CD4-positive, alpha-beta memory T cell (primary cell): ENCODE measurements around the gene NXPE3. TPM values are rescaled to one million over a fixed set of nuclear protein-coding genes. Genes with fewer than 3 reads are reported as not detected.

Experiments
- CTCF ChIA-PET: fragments of 350-600 bp; sonication (Branson Sonifier 250); formaldehyde crosslinking; loops from one replicate; lab custom pipeline; 2021; ENCODE audit warnings: inconsistent platforms; ENCODE audit not compliant: partially characterized antibody; lab: Charles Lee
- POLR2A ChIA-PET: fragments of 350-600 bp; sonication (Branson Sonifier 250); formaldehyde crosslinking; loops from one replicate; lab custom pipeline; 2021; ENCODE audit not compliant: partially characterized antibody; lab: Charles Lee
- DNase-seq, 5 donors: peaks; one replicate each; pipeline versions ENCODE4 v3.0.0 to v3.0.0-alpha.2; 2020 to 2022; ENCODE audit warnings: mixed read lengths in 1 of 5
- H3K27ac ChIP-seq: one replicate; pipeline ENCODE4 v1.7.0; 2013; ENCODE audit warnings: low read depth, low read length
- H3K27me3 ChIP-seq: 2 replicates; pipeline ENCODE4 v1.7.0; 2013; ENCODE audit warnings: mild to moderate bottlenecking, low read length, moderate library complexity; ENCODE audit not compliant: insufficient read depth
- H3K36me3 ChIP-seq: 2 replicates; pipeline ENCODE4 v1.7.0; 2013; ENCODE audit warnings: mild to moderate bottlenecking, low read length, moderate library complexity; ENCODE audit not compliant: insufficient read depth
- H3K4me1 ChIP-seq: 2 replicates; pipeline ENCODE4 v1.7.0; 2013; ENCODE audit warnings: mild to moderate bottlenecking, low read length, moderate library complexity; ENCODE audit not compliant: insufficient read depth
- H3K4me3 ChIP-seq, 2 donors: one replicate each; pipeline ENCODE4 v1.7.0; 2013; ENCODE audit warnings: low read length in 2 of 2, mild to moderate bottlenecking in 1 of 2
- H3K9me3 ChIP-seq, 2 donors: one replicate each; pipeline ENCODE4 v1.7.0; 2013; ENCODE audit warnings: low read length in 2 of 2, control low read depth in 1 of 2; ENCODE audit not compliant: control insufficient read depth in 1 of 2
- H3K27ac Mint-ChIP-seq, 7 donors: one replicate each; pipeline ENCODE4 v1.8.0; 2020 to 2021; ENCODE audit warnings: mixed read lengths in 7 of 7, mild to moderate bottlenecking in 6 of 7, inconsistent platforms in 3 of 7, moderate library complexity in 3 of 7
- H3K27me3 Mint-ChIP-seq, 2 donors: one replicate each; pipeline ENCODE4 v1.8.0; 2020 to 2021; ENCODE audit warnings: mixed read lengths in 2 of 2
- H3K36me3 Mint-ChIP-seq, 2 donors: one replicate each; pipeline ENCODE4 v1.8.0; 2020 to 2021; ENCODE audit warnings: mixed read lengths in 2 of 2, inconsistent platforms in 1 of 2, mild to moderate bottlenecking in 1 of 2
- H3K4me1 Mint-ChIP-seq, 4 donors: one replicate each; pipeline ENCODE4 v1.8.0; 2020 to 2021; ENCODE audit warnings: mixed read lengths in 4 of 4, mild to moderate bottlenecking in 1 of 4
- H3K4me3 Mint-ChIP-seq, 8 donors: one replicate each; pipeline ENCODE4 v1.8.0; 2020 to 2021; ENCODE audit warnings: mixed read lengths in 8 of 8, mild to moderate bottlenecking in 7 of 8, moderate library complexity in 6 of 8, inconsistent platforms in 3 of 8
- H3K9me3 Mint-ChIP-seq, 8 donors: one replicate each; pipeline ENCODE4 v1.8.0; 2020 to 2021; ENCODE audit warnings: mixed read lengths in 8 of 8, mild to moderate bottlenecking in 5 of 8, inconsistent platforms in 3 of 8, moderate library complexity in 1 of 8
- intact Hi-C: fragments of 100-400 bp; cut with micrococcal nuclease; formaldehyde crosslinking; loops from one replicate; pipeline ENCODE4 v1.15.1; 2023
- polyA plus RNA-seq, 2 donors: library from polyadenylated mRNA; unstranded; fragments of 300-500 nt; fragmentation: Illumina TruSeq; gene quantifications; one replicate each; pipeline ENCODE4 v1.2.3, GENCODE V29; 2021
- total RNA-seq, 2 experiments: library from RNA; stranded (reverse); gene quantifications; one replicate each; pipeline ENCODE4 v1.2.3, GENCODE V29; 2021

The NXPE3 gene
- total and polyA plus RNA-seq, 4 experiments from 2014 or later, result 35.7 to 50.0 (median 36.7) TPM

DNA sequence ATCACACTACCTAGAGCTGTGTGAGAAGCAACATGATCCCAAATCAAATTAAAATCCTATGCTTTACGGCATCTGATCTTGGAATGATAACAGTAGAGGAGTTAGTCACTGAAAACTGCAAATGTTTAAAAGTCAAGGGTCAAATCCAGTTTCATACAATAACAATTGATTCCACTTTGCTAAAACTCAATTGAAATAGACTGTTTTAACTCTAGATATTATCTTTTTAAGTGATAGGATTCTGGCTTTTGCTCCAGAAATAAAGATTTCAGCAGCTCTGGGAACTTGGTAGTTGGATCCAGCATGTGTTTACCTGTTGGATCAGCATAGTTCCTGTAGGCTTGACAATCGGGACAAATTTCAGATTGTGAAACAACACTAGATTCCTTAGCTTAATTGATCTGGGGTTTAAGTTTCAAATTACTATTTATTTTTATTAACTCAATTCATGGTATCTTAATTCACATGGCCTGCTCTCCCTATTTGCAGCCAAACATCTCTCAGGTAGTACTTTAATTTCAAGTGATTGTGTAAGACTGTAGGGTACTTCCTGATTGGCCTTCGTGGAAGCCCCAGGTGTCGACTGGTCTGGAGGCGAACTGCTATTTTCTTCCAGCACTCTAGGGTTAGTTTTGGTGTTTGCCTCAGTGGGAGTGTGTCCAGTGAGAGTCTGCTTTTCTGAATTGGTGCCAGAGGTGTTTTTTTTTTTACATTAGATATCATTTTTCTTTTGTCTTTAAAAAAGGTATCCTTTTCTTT is 86.9 kb downstream of the NXPE3 start:
- Mint-ChIP-seq H3K27me3 (no peaks in the 10 kb centered on the region), H3K27ac (peak overlapping the region in 1 of 7 donors; percentile 44)

GRCh38 chr3:101867511-101867910 is 88.5 kb downstream of the NXPE3 start:
- Histone ChIP-seq H3K4me3 (no peak overlapping the region), H3K27ac (no peak overlapping the region), H3K27me3 (no peaks in the 10 kb centered on the region), H3K9me3 (no peaks in the 10 kb centered on the region), H3K4me1 (no peaks in the 10 kb centered on the region), H3K36me3 (no peaks in the 10 kb centered on the region)
- H3K27ac Mint-ChIP-seq, result peak overlapping the region in 1 of 7 donors; percentile 15
- H3K4me3 Mint-ChIP-seq, result no peak overlapping the region
- no peaks in the 10 kb centered on the region for H3K27me3 Mint-ChIP-seq
- H3K36me3 Mint-ChIP-seq, result peaks cover 0 to 2% of the 10 kb centered on the region in 2 donors
- intact Hi-C loops, result no loop called here
- H3K9me3 Mint-ChIP-seq, result no peaks in the 10 kb centered on the region
- POLR2A ChIA-PET, result no interaction called here
- no peak for DNase-seq
- H3K4me1 Mint-ChIP-seq, result peaks cover 0 to 3% (median 0%) of the 10 kb centered on the region in 4 donors
- CTCF ChIA-PET, result no interaction called here

More for the DNA sequence above, 86.9 kb downstream of the NXPE3 start:
- Mint-ChIP-seq H3K36me3 (peaks cover 8 to 11% of the 10 kb centered on the region in 2 donors), H3K9me3 (no peaks in the 10 kb centered on the region), H3K4me1 (peaks cover 0 to 5% (median 0%) of the 10 kb centered on the region in 4 donors), H3K4me3 (peak overlapping the region in 1 of 8 donors; percentile 40)
- Histone ChIP-seq H3K36me3 (peaks cover 2% of the 10 kb centered on the region), H3K27ac (no peak overlapping the region), H3K4me3 (no peak overlapping the region), H3K9me3 (no peaks in the 10 kb centered on the region), H3K4me1 (no peaks in the 10 kb centered on the region), H3K27me3 (no peaks in the 10 kb centered on the region)
- intact Hi-C loops, result no loop called here
- POLR2A ChIA-PET, result interaction anchor here (1.2 kb wide), 1 partner anchor 16 kb away, joined by 5 read pairs; the partner anchor contains the start of gene NFKBIZ
- DNase-seq, result no peak
- CTCF ChIA-PET, result interaction anchor here (1.0 to 1.6 kb wide), 3 partner anchors 51 to 363 kb away, joined by 3 to 5 read pairs (median 3); no protein-coding TSS in a partner anchor

- H3K4me1 Mint-ChIP-seq, result peaks cover 0 to 3% (median 0%) of the 10 kb centered on the region in 4 donors
- DNase-seq, result no peak
- Histone ChIP-seq H3K27me3 (no peaks in the 10 kb centered on the region), H3K4me3 (no peak overlapping the region), H3K36me3 (no peaks in the 10 kb centered on the region), H3K27ac (no peak overlapping the region), H3K9me3 (no peaks in the 10 kb centered on the region), H3K4me1 (no peaks in the 10 kb centered on the region)
- H3K27me3 Mint-ChIP-seq, result no peaks in the 10 kb centered on the region
- ChIA-PET CTCF (interaction anchor here (1.0 kb wide), 1 partner anchor 361 kb away, joined by 3 read pairs; no protein-coding TSS in a partner anchor), POLR2A (no interaction called here)
- peak overlapping the region in 2 of 7 donors; percentile 15 to 35 for H3K27ac Mint-ChIP-seq
- peaks cover 0 to 2% of the 10 kb centered on the region in 2 donors for H3K36me3 Mint-ChIP-seq
- intact Hi-C loops, result no loop called here
- H3K9me3 Mint-ChIP-seq, result no peaks in the 10 kb centered on the region
- H3K4me3 Mint-ChIP-seq, result no peak overlapping the region
These were observed 89.0 kb downstream of the NXPE3 start for GRCh38 chr3:101867996-101868395.

GRCh38 chr3:101868534-101869464 is 89.8 kb downstream of the NXPE3 start:
- Mint-ChIP-seq H3K36me3 (no peaks in the 10 kb centered on the region), H3K27ac (peak overlapping the region in 1 of 7 donors; percentile 50), H3K27me3 (no peaks in the 10 kb centered on the region), H3K4me1 (peaks cover 0 to 3% (median 0%) of the 10 kb centered on the region in 4 donors), H3K4me3 (no peak overlapping the region), H3K9me3 (peaks cover 0 to 3% (median 0%) of the 10 kb centered on the region in 8 donors)
- Histone ChIP-seq H3K36me3 (no peaks in the 10 kb centered on the region), H3K9me3 (no peaks in the 10 kb centered on the region), H3K4me1 (no peaks in the 10 kb centered on the region), H3K27ac (no peak overlapping the region), H3K4me3 (no peak overlapping the region), H3K27me3 (no peaks in the 10 kb centered on the region)
- ChIA-PET CTCF (interaction anchor here (1.0 kb wide), 1 partner anchor 360 kb away, joined by 3 read pairs; no protein-coding TSS in a partner anchor), POLR2A (no interaction called here)
- intact Hi-C loops, result no loop called here
- DNase-seq, result no peak

GRCh38 chr3:101870138-101870537 is 91.1 kb downstream of the NXPE3 start:
- Histone ChIP-seq H3K9me3 (no peaks in the 10 kb centered on the region), H3K4me1 (no peaks in the 10 kb centered on the region), H3K27me3 (no peaks in the 10 kb centered on the region), H3K36me3 (no peaks in the 10 kb centered on the region), H3K4me3 (no peak overlapping the region), H3K27ac (no peak overlapping the region)
- ChIA-PET CTCF (no interaction called here), POLR2A (no interaction called here)
- peaks cover 0 to 3% (median 0%) of the 10 kb centered on the region in 8 donors for H3K9me3 Mint-ChIP-seq
- H3K27ac Mint-ChIP-seq, result no peak overlapping the region
- no peaks in the 10 kb centered on the region for H3K27me3 Mint-ChIP-seq
- DNase-seq, result no peak
- no peaks in the 10 kb centered on the region for H3K36me3 Mint-ChIP-seq
- H3K4me1 Mint-ChIP-seq, result peaks cover 0 to 3% (median 0%) of the 10 kb centered on the region in 4 donors
- intact Hi-C loops, result no loop called here
- H3K4me3 Mint-ChIP-seq, result no peak overlapping the region

GRCh38 chr3:101873619-101874018 is 94.6 kb downstream of the NXPE3 start:
- Histone ChIP-seq H3K9me3 (no peaks in the 10 kb centered on the region), H3K27me3 (no peaks in the 10 kb centered on the region), H3K4me3 (no peak overlapping the region), H3K27ac (no peak overlapping the region), H3K4me1 (no peaks in the 10 kb centered on the region), H3K36me3 (no peaks in the 10 kb centered on the region)
- Mint-ChIP-seq H3K27ac (no peak overlapping the region), H3K4me1 (peaks cover 0 to 3% (median 0%) of the 10 kb centered on the region in 4 donors), H3K9me3 (peaks cover 0 to 3% (median 0%) of the 10 kb centered on the region in 8 donors), H3K4me3 (no peak overlapping the region), H3K27me3 (no peaks in the 10 kb centered on the region), H3K36me3 (no peaks in the 10 kb centered on the region)
- no peak for DNase-seq
- intact Hi-C loops, result no loop called here
- ChIA-PET POLR2A (no interaction called here), CTCF (no interaction called here)

- ChIA-PET POLR2A (no interaction called here), CTCF (interaction anchor here (0.8 kb wide), 1 partner anchor 349 kb away, joined by 3 read pairs; no protein-coding TSS in a partner anchor)
- Histone ChIP-seq H3K4me1 (no peaks in the 10 kb centered on the region), H3K4me3 (no peak overlapping the region), H3K36me3 (no peaks in the 10 kb centered on the region), H3K9me3 (no peaks in the 10 kb centered on the region), H3K27ac (no peak overlapping the region), H3K27me3 (no peaks in the 10 kb centered on the region)
- no peak overlapping the region for H3K4me3 Mint-ChIP-seq
- no peak overlapping the region for H3K27ac Mint-ChIP-seq
- no peak for DNase-seq
- no peaks in the 10 kb centered on the region for H3K36me3 Mint-ChIP-seq
- H3K4me1 Mint-ChIP-seq, result no peaks in the 10 kb centered on the region
- intact Hi-C loops, result no loop called here
- H3K27me3 Mint-ChIP-seq, result no peaks in the 10 kb centered on the region
- H3K9me3 Mint-ChIP-seq, result peaks cover 0 to 3% (median 0%) of the 10 kb centered on the region in 8 donors
These were observed 97.1 kb downstream of the NXPE3 start for GRCh38 chr3:101876142-101876541.
